ENCODE results near the gene HBE1. TPM values are rescaled to one million over a fixed set of nuclear protein-coding genes. Genes with fewer than 3 reads are reported as not detected.
A peak's percentile ranks its signal among the peaks of the same experiment; 100 is the strongest.

HBE1 gene
- total and polyA plus RNA-seq, 9 of the 15 experiments (the other 6 are each of a cell fraction or from before 2014, with no cell fraction given), result 612 to 10,250 (median 2,181) TPM

- TF ChIP-seq MGA (IDR thresholded peaks at IDR 0.05), result no peak
- no peak for TF ChIP-seq MEF2D (tag; conservative IDR thresholded peaks at IDR 0.05; ENCODE audit: low read depth)
- TF ChIP-seq POLR2G (IDR thresholded peaks at IDR 0.05; ENCODE audit: low read depth, low read length), result peak; percentile 51
- no peak for TF ChIP-seq ZNF445 (CRISPR knock-in tag; IDR thresholded peaks at IDR 0.05; ENCODE audit: low read depth)
- TF ChIP-seq, protein P1, sequence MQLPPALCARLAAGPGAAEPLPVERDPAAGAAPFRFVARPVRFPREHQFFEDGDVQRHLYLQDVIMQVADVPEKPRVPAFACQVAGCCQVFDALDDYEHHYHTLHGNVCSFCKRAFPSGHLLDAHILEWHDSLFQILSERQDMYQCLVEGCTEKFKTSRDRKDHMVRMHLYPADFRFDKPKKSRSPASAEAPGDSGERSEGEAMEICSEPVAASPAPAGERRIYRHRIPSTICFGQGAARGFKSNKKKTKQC (CRISPR knock-in tag; IDR thresholded peaks at IDR 0.05), result no peak
- no peak for TF ChIP-seq L3MBTL2 (IDR thresholded peaks at IDR 0.05)
- TF ChIP-seq, protein P2, sequence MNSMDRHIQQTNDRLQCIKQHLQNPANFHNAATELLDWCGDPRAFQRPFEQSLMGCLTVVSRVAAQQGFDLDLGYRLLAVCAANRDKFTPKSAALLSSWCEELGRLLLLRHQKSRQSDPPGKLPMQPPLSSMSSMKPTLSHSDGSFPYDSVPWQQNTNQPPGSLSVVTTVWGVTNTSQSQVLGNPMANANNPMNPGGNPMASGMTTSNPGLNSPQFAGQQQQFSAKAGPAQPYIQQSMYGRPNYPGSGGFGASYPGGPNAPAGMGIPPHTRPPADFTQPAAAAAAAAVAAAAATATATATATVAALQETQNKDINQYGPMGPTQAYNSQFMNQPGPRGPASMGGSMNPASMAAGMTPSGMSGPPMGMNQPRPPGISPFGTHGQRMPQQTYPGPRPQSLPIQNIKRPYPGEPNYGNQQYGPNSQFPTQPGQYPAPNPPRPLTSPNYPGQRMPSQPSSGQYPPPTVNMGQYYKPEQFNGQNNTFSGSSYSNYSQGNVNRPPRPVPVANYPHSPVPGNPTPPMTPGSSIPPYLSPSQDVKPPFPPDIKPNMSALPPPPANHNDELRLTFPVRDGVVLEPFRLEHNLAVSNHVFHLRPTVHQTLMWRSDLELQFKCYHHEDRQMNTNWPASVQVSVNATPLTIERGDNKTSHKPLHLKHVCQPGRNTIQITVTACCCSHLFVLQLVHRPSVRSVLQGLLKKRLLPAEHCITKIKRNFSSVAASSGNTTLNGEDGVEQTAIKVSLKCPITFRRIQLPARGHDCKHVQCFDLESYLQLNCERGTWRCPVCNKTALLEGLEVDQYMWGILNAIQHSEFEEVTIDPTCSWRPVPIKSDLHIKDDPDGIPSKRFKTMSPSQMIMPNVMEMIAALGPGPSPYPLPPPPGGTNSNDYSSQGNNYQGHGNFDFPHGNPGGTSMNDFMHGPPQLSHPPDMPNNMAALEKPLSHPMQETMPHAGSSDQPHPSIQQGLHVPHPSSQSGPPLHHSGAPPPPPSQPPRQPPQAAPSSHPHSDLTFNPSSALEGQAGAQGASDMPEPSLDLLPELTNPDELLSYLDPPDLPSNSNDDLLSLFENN (IDR thresholded peaks at IDR 0.05; ENCODE audit: low read depth in 2 of 2, low read length in 2 of 2), result no peak
- TF ChIP-seq PTRF (tag; IDR thresholded peaks at IDR 0.05), result no peak
- TF ChIP-seq DNMT1 (IDR thresholded peaks at IDR 0.05), result no peak
- peak; percentile 40; the same call in 1 of the 2 replicates for TF ChIP-seq RBFOX2 (IDR thresholded peaks at IDR 0.05; ENCODE audit: low read depth, low read length)
- no peak for TF ChIP-seq PURB (CRISPR knock-in tag; IDR thresholded peaks at IDR 0.05; ENCODE audit: low read depth)
- no peak for TF ChIP-seq MTA2 (IDR thresholded peaks at IDR 0.05; ENCODE audit: low read depth)
- TF ChIP-seq ZNF77 (CRISPR knock-in tag; IDR thresholded peaks at IDR 0.05), result 0 out of 2 replicates have a peak, but pooled peaks have one; percentile 34
- TF ChIP-seq PHF8 (IDR thresholded peaks at IDR 0.05; ENCODE audit: borderline replicate concordance, low read length), result no peak
These were observed 3.1 kb downstream of the HBE1 start (continued) for GRCh38 chr11:5266609-5267008.

Data from K562 (cell line).